LNCAP (cell line): ENCODE measurements around the gene BICD2.

Experiments
- CTCF ChIP-seq: fragments of 450-650 bp; IDR thresholded peaks from 2 replicates; pipeline ENCODE4 v1.5.1; 2017; ENCODE audit warnings: mild to moderate bottlenecking

The BICD2 gene

GRCh38 chr9:92775466-92775865, 10.8 kb upstream of the BICD2 start:
- TF ChIP-seq CTCF = no peak

DNA sequence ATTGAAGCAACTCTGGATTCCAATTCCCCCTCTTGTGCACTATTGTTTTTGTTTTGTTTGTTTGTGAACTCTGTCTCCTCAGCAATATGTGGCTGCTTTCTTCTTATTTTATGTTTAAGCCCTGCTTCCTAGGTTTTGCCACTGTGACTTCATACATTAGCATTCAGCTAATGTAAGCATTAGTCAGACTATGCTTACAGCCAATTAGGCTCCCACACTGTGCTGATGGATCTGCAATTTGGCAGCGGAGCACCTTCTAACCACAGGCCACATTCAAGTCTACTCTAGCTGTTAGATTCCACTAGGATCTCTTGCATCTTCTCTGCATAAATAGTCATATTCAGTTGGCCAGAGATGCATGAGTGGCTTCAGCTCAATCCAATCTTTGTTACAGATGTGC, 9.6 kb upstream of the BICD2 start:
- TF ChIP-seq CTCF = no peak

DNA sequence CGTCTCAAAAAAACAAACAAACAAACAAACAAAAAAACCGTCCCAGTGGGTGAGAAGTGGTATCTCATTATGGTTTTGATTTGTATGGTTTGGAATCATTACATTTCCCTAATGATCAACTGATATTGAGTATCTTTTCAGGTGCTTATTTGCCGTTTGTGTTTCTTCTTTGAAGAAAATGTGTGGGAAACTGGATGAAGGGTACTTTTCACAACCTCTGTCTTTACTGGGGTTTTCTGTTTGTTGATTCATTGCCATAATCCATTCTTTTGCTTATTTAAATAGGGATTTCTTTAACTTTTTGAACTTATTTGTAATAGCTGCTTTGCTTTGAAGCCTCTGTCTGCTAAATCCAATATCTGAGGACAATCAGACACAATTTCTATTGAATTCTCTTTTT, 9.2 kb upstream of the BICD2 start:
- TF ChIP-seq CTCF = no peak

DNA sequence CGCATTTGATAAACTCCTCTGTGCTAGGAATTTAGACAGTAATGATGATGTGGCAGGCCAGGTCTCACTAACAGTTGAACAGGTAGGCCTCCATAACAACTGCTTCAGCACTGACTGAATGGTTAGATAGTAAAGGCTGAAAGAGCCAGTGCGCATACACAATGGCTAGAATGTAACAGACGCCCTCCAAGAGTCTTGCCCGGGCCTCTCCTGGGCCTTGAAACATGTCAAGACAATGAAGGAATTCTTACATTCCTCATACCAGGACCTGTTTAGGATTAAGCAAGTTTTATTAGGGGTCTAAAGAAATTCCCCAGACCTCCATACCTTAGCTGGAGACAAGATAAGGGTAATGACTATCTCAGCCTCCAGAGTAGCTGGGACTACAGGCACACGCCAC, 6.7 kb upstream of the BICD2 start:
- no peak for TF ChIP-seq CTCF

GRCh38 chr9:92770360-92770995, 5.8 kb upstream of the BICD2 start:
- no peak for TF ChIP-seq CTCF

DNA sequence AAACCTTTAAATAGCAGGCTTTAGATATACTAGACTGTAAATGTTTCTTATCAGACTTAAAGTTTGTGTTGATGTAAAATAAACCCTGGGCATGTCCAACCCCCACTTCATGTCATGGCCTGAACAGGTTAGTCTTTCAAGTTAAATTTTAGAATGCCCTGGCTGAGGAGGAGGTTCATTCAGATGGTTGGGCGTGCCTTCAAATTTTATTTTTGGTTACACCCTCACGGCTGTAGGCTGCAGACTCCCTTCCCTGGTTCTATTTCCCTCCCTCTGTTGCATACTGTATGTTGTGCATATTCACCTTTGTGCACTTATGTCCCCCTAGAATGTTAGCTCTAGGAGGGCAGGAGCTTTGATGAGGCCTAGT, 5.3 kb upstream of the BICD2 start:
- no peak for TF ChIP-seq CTCF

DNA sequence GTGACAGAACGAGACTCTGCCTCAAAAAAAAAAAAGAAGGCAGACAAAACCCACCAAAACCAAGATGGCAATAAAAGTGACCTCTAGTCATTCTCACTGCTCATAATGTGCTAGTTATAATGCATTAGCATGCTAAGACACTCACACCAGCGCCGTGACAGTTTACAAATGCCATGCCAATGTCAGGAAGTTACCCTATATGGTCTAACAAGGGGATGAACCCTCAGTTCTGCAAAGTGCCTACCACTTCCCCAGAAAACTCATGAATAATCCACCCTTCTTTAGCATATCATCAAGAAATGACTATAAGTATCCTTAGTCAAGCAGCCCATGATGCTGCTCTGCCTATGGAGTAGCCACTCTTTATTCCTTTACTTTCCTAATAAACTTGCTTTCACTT, 4.7 kb upstream of the BICD2 start:
- no peak for TF ChIP-seq CTCF
